CD4-positive, alpha-beta T cell treated with Interleukin-10 for 1 hour (primary cell): ENCODE results near the gene SPEG.
"Not testable (repeated sequence)": the region's sequence is repeated elsewhere in the genome, so short reads cannot be mapped to it uniquely, and the experiment has no call there.

Experiments used
- DNase-seq: peaks from one replicate; pipeline ENCODE4 v3.0.0-alpha.2; 2020

SPEG gene

DNA sequence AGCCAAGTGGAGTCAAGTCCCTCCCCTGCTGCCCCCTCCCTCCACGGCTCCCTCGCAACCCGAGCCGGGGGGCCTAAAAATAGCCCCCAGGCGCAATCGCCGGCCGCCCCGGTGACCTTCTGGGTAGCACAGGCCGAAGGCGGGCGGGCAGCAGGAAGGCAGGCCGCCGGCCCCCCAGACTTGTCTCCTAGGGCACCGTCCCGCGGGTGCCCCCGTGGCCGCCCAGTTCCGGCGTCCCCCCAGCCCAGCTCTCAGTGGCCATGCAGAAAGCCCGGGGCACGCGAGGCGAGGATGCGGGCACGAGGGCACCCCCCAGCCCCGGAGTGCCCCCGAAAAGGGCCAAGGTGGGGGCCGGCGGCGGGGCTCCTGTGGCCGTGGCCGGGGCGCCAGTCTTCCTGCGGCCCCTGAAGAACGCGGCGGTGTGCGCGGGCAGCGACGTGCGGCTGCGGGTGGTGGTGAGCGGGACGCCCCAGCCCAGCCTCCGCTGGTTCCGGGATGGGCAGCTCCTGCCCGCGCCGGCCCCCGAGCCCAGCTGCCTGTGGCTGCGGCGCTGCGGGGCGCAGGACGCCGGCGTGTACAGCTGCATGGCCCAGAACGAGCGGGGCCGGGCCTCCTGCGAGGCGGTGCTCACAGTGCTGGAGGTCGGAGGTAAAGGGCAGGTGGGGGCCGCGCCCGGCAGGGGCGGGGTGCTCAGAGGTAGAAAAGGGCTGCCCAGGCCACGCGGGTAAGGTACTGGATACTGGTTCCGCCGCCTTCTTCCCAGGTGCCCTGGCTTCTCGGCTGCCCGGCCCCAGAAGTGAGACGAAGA, at the start of gene SPEG:
Gene SPEG (plus strand): TSS at position 126 of the 808 bp plus-strand sequence. CDS start 135 bp downstream, at position 261.
- no peak for DNase-seq

DNA sequence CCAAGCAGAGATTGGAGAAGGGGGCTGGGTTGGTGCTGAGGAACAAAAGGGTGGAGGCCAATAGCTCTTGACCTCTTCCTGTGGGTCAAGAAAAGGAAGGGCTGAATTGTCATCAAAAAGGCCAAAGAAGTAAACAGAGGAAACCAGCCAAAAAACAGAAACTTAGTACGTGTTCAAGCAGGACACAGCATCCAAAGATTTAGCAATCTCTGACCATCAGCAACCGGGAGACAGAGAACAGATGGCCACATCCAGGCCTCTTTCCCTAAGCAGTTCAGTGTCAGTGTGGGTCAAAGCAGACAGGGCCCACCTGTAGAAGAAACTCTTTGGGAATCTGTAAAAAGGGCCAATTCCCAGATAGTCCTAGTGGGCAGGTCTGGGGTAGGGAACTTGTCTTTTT, 49.8 kb upstream of the SPEG start:
- no peak for DNase-seq

DNA sequence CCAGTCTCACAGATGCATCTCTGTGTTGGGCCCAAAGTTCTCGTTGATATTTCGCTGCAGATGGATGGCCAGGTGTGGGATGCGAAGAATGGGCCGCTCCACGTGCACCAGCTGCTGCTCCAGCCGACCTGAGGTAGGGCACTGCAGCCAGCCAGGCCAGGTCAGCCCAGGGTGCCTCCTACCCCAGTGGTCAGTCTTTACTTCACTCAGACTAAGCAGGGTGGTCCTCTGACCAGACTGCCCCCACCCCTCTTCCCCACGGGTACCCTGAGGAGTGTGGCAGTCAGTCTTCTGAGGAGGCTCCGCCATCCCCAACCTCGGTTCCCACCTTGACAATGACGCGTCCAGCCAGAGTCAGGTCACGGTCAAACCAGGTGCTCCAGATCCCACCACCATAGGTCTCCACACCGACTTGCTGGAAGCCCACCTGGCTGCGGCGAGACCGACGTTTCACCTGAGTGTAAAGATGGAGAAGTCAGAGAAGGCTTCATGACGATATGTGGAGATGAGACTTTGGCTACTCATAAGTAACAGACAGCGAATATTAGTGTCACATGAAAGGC, 48.6 kb upstream of the SPEG start:
- no peak for DNase-seq

DNA sequence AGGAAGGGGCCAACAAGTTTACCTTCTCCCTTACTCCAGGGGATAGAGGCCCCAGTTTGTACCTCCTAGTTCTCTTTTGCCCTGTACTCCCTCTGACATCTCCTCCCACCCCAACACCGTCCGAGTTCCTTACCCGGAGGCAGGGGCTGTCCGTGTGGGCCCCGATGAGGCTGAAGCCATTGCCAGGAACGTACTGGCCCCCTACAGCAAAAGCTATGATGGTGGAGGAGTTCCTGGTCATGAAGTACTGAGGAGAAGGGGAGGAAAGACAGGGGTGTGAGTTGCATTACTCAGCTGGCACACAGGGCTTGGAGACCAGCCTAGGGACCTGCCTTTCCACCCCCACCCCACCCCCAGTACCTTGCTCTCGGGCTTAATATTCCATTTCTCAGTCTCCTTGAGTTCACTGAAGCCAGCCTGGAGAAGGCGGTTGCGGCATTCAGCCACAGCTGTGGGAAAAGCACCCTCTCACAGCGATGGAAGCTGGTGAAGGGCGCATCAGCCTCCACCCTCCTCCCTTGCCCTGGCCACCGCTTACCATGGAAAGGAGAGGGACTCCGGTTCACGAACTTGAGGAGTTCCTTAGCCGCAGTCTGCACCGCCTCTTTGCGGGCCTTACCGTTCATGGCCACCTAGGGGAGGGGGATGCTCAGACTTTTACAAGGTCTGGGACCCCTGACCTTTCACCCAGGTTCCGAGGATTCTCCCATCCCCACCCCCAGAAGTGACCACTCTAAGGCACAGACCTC, 47.9 kb upstream of the SPEG start:
- peak; percentile 1 for DNase-seq

DNA sequence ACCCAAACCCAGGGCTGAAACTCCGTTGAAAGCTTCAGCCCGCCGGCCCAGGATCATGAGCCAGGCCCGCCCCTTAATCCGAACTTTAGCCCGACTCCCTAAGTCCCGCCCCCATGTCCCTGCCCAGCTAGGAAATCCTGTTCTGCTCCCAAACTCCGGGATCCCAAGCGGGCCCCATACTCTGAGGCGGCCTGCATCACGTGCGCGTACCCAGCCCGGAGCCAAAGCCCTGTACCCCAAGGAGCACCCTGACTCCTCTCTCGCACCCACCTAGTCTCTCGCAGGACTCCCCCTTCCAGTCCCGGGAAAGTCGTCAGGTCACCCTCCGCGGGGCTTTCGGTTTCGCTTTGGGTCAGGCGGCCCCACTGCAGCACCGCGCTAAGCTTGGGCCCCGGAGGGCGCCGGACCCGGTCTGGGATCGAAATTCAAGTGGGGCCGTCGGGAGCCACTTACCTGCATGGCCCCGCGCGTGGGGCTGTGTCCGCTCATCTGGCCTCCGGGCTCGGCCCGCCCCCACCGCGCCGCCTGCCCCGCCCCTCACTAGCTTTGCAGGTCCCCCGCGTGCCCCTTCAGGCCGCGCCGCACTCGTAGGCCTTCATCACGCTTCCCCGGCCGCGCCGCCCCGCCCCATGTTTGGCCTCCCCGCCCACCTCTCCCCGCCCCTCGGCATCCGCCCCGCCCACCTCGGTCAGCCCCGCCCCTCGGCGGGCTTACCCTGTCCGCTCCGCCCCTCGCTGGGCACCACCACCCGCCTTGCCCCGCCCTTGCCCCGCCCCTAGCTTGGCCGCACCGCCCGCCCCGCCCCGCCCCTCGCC, 47.1 kb upstream of the SPEG start, which contains the start of gene DNPEP:
Gene DNPEP (minus strand): TSS at position 607 of the 815 bp plus-strand sequence. CDS start 118 bp downstream, at position 489.
- DNase-seq = peak; percentile 95

DNA sequence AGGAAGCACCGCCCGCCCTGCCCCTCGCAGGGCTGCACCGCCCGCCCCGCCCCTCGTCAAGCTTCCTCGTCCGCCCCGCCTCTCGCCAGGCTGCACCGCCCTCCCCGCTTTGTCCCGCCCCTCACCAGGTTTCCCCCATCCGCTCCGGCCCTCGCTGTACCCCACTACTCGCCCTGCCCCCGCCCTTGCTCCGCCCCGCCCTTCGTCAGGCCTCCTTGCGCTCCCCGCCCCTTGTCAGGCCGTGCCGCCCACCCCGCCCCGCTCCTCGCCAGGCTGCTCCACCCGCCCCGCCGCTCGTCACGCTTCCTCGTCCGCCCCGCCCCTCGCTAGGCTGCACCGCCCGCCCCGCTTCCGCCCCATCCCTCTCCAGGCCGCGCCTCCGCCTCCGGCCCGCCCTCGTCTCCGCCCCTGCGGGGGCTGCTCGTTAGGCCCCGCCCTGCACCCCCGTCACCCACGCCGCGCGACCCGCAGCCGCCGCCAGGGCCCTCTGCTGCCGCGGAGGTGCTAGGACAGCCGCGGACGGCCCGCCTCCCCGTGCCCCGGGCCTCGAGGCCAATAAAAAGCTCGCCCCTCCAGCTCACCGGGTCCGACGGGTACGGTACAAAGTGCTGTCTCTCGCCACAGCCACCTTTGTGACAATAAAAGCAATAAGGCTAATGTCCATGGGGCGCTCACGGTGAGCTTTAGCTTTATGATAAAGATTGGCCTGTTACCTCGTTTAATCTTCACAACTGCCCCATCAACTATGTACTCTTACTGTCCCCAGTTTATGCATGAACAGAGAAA, 46.3 kb upstream of the SPEG start:
- DNase-seq = peak; percentile 99

DNA sequence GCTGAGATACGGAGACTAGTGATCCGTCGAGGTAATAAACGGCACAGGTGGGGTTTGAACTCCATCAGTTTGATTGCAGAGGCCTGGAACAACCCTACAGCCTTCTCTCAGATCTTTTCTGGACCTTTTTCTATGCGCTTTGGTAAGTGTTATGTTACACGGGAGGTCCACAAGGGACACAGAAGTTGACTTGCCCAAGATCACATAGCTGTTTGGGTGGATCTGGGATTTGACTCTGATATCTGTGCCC, 45.8 kb upstream of the SPEG start:
- DNase-seq = no peak

DNA sequence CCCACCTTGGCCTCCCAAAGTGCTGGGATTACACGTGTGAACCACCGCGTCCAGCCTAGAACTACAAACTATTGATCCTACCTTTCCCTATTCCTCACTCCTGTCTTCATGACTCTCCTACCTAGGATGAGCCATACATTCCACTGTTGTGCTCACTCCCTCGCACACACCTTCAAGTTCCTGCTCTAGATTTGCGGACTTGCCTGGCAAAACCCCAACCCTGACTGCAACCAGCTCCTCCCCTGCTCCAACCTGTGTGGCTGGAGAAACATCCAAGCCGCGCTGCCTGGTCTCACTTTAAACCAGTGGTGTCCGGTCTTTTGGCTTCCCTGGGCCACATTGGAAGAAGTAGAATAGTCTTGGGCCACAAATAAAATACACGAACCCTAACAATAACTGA, 41.9 kb upstream of the SPEG start:
- DNase-seq = no peak

DNA sequence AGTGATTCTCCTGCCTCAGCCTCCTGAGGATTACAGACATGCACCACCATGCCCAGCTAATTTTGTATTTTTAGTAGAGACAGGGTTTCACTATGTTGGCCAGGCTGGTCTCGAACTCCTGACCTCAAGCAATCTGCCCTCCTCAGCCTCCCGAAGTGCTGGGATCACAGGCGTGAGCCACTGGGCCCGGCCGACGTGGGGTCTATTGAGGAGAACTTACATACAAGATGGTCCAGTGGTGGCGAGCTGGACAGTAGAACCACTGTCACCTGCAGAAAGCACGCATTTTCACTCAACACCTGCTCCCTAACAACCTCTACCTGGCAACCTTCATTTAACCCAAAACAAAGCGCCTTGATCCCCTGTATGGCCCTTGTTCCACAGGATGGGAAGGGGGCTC, 39.6 kb upstream of the SPEG start:
- not testable (repeated sequence) for DNase-seq

DNA sequence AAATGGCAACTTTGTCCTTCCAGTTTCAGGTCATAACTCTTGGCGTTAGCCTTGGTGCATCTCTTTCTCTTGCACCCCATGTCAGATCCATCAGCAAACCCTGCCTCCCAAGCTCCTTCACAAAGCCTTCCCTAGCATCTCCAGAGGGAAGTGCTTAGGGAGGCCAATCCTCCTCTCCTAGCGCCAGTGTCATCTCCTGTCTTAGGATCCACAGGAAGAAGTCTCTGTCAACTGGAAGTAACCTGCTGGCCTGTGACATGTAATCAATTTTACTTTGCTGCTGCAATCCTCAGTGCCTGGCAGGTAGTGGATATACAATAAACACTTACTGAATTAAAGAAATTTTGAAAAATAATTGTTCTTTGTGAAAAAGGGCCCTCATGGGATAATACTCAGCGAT, 39.0 kb upstream of the SPEG start:
- no peak for DNase-seq

DNA sequence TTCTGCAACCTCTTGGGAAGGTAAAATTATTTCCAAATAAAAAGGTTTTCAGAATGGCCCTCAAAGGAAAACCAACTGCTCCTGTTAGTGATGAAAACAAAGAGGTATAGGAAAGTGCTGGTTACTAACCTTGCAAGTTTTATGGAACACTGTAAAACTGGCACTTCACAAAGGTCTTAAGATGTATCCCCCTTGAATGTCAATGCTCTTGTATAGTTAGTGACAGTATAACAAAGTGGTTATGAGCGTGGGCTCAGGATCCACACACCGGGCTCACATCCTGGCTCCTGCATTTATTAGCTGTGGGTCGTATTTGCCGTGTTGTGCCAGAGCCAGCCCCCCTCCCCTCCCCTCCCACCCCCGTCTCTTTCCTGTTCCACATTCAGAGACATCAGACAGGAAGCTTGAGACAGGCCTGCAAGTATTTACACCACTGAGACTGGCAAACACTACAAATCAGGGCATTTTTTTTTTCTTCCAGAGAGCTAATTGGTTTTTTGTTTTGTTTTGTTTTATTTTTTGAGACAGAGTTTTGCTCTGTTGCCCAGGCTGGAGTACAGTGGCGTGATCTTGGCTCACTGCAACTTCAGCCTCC, 37.7 kb upstream of the SPEG start:
- DNase-seq = no peak

DNA sequence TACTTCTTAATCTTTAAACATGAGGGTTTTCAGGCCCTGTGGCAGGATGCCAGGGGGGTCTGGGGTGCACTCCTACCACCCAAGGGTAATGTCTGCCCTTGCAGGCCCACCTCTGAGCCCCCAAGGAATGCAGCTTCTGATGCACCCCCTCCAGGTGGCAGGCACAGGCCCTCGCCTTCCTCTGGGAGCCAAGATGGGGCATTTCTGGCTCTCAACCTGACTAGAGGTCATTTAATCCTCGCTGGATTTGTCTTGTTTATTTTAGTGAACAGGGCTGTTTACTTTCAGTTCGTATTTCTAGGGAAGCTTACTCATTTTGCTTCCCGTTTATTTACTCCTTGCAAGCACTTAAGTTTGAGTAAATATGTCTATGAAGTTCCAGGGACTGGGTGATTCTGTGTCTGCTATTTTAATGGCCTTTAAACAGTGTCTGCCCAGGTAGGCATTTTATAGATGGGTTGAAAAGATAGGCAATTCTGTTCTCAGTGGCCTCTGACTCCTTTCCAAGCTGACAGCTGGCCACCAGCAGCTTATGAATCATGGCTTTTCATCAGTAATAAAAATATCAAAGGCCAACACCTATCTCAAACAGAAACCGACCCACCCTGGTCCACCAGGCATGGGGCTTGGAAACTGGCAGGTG, 35.8 kb upstream of the SPEG start:
- no peak for DNase-seq

DNA sequence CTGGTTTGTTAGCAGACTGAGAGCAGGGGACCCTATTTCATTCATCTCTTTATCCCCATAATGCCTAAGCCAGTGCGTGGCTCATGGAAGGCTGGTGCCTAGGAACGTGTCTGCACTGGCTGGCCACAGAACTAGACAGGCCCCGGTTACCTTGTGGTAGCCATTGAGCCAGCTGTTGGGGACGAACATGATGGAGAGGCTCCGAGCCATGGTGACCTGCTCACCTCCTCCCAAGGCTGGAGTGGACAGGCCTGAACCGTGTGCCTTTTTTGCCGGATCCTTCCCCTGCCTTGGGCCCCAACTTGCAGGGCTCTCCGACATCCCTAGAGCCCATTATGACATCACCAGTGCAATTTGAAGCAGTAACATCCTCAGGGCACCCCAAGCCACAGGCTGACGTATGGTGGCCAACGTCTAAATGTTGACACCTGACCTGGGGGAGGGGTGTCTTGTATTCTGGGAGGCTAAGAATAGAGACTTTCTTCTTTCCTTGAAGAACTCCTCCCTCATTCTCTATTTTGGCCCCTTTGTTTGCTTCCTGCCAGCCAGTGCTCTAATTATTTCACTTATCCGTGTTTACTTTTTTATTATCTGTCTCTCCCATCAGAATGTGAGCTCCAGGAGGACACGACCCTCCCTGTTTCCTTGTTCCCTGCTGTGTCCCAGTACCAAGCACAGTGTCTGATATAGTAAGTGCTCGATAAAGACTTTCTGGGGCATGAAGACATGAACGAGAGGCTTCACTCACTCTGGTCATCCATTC, 34.7 kb upstream of the SPEG start:
- DNase-seq = no peak

DNA sequence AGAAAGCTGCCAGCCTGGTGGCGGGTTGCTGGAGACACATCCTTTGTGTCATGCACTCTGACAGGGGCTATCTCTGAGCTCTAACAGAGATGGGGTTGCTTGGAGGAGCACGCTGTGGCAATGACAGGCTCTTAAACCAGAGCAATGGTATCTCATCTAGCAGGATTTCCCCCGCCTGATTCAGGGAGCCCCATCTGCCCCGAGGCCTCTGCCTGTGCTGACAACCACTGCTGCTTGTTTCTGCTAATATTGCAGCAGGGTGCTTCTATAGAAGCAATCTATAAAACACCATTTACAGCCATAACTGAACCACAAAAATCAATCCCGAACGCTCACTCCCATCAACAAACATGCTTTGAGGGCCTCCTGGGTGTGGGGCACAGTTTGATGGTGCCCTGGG, 34.1 kb upstream of the SPEG start:
- DNase-seq = no peak

DNA sequence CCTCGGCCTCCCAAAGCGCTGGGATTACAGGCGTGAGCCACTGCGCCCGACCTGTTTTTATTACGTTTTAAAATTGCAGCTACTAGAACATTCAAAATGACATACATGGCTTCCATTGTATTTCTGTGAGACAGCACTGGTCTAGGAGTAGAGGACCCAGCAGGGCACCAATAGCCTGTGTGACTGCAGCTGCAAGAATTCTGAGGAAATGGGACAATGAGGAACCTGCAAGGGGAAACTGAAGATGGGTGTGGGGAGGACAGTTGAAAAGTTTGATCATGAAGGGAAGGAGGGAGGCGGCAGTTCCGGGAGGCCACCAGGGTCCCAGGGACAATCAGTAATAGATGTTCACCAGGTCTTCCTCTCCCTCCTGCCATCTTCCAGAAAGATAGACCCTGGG, 33.0 kb upstream of the SPEG start:
- DNase-seq = no peak

DNA sequence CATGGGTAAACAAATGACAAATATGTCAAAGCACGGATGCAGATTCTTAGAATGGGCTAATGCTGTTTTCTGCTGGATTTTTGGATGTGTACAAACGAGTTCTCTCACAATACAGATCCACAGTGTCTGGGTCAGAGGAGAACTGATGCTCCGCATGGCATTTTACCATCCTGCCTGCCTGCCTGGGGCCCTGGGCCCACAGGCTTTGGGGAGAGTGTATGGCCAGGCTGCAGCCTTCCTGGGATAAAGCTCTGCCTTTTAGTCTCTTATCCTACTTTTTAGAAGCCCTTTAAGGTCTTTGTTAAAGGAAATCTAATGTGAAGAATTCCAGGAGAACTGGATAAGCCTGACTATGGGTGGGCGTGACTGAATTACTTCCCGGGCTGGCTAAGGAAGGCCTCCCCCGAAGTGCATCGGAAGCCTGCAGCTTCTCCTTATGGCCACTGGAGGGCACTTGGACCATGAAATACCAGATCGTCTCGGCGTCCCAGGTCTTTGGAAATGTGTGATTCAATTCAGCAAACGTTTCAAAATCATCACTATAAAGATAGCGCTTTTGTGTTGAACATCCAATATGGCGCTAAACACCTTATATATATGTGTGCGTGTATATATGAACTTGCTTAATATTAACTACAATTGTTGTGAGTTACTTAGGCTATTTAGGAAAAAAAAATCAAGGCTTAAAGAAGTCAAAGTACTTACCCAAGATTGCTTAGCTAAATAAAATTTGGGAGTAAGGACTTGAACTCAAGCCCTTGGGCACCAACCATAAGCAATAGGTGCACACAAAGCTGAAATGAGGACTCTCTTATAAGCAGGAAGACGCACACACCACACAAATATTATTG, 31.8 kb upstream of the SPEG start:
- DNase-seq = peak; percentile 69

DNA sequence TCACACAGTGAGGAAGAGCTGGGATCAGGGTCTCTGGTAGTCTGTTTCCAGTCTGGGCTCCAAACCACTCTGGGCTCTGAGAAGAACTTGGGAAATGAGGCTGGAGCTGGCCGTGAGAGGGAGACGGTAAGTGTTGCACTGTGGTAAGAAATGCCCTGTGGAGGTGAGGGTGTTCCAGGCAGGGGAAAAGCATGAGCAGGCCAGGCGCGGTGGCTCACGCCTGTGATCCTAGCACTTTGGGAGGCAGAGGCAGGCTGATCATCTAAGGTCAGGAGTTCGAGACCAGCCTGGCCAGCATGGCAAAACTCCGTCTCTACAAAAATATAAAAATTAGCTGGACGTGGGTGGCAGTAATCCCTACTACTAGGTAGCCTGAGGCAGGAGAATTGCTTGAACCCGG, 30.8 kb upstream of the SPEG start:
- no peak for DNase-seq

DNA sequence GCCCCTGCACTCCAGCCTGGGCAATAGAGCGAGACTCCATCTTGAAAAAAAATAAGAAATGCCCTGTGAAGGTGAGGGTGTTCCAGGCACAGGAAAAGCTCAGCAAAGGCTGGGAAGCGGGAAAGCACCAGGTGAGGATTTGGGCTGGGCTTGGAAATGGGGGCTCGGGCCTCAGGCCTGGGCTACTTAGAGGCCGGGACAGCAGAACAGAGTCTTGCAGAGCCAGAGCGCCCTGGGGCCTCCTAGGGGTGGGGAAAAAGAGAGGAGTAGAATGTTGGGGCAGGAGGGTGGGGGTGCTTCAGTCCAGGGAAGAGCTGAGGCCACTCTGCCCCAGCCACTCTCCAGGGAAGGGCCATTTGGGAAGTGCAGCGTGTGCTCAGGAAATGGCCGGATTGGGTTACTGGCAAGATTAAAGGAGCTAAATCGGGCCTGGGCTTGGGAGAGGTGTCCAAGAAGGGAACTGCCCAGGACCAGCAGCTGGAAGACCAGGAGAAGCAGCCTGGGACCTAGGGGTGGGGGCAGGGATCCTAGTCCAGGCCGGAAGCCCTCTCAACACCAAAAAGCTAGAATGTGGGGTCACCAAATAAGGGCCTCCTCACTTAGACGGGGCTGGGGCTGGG, 30.2 kb upstream of the SPEG start:
- no peak for DNase-seq

DNA sequence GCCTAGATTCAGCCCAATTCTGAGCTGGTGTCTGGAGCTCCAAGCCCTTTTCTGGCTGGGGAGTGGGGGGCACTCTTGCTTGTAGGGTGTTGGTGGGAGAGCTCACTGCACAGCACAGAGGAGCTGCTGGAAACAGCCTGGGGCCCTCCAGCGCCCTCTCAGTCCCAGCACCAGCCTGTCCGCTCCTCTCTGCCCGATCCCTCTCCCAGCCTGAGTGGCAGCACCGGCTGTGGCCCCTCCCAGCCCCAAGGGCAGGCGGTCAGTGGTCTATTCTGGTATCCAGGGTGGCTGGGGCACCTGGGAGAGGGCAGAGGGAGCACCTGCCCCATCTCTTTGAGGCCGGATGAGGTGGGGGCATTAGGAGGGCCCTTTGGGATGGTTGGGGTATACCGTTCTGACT, 29.7 kb upstream of the SPEG start:
- no peak for DNase-seq
